Endometrial microvascular endothelial cells (primary cell): ENCODE measurements around the gene P4HB. TPM values are rescaled to one million over a fixed set of nuclear protein-coding genes. Genes with fewer than 3 reads are reported as not detected.

ENCODE experiments used
- in situ Hi-C: cut with HindIII; loops from 2 replicates; pipeline ENCODE4 v1.10.0; 2017; ENCODE audit warnings: low sequenced_read_pairs, low pct_unique_long_range_greater_than_20kb; ENCODE audit errors: inconsistent ontology term
- total RNA-seq: library from RNA; depleted of rRNA; stranded (reverse); fragments of >200 nt; gene quantifications from one replicate; pipeline ENCODE4 v1.2.3, GENCODE V29; 2015; ENCODE audit errors: inconsistent ontology term

Gene P4HB
- total RNA-seq, 1 donor from 2014 or later: 1,412 TPM

- in situ Hi-C loops: no loop called here
Measured at GRCh38 chr17:81898885-81899284, 38.5 kb upstream of the P4HB start.

GRCh38 chr17:81898029-81898866 is 37.9 kb upstream of the P4HB start:
- in situ Hi-C loops: no loop called here

- in situ Hi-C loops: no loop called here
Measured at GRCh38 chr17:81895400-81895799, 35.1 kb upstream of the P4HB start.

GRCh38 chr17:81891303-81891552 is 30.9 kb upstream of the P4HB start:
- in situ Hi-C loops: no loop called here

- in situ Hi-C loops: no loop called here
Measured at GRCh38 chr17:81890447-81891302, 30.3 kb upstream of the P4HB start.

GRCh38 chr17:81889602-81890001 is 29.3 kb upstream of the P4HB start:
- in situ Hi-C loops: no loop called here

GRCh38 chr17:81888988-81889595 is 28.8 kb upstream of the P4HB start:
- in situ Hi-C loops: no loop called here

- in situ Hi-C loops: no loop called here
Measured at GRCh38 chr17:81888105-81888987, 28.0 kb upstream of the P4HB start.

GRCh38 chr17:81885869-81886548 is 25.7 kb upstream of the P4HB start:
- in situ Hi-C loops: no loop called here

- in situ Hi-C loops: no loop called here
Measured at GRCh38 chr17:81885454-81885853, 25.1 kb upstream of the P4HB start.

- in situ Hi-C loops: no loop called here
Measured at GRCh38 chr17:81884968-81885367, 24.6 kb upstream of the P4HB start.

- in situ Hi-C loops: no loop called here
Measured at GRCh38 chr17:81884520-81884919, 24.2 kb upstream of the P4HB start.

GRCh38 chr17:81879121-81879520 is 18.8 kb upstream of the P4HB start:
- in situ Hi-C loops: no loop called here

- in situ Hi-C loops: no loop called here
Measured at GRCh38 chr17:81878294-81878693, 18.0 kb upstream of the P4HB start.

- in situ Hi-C loops: no loop called here
Measured at GRCh38 chr17:81877569-81877968, 17.2 kb upstream of the P4HB start.

- in situ Hi-C loops: no loop called here
Measured at GRCh38 chr17:81871387-81872230, 11.3 kb upstream of the P4HB start.

GRCh38 chr17:81870981-81871386 is 10.6 kb upstream of the P4HB start, which contains the start of gene ARHGDIA:
Gene ARHGDIA, minus strand, starts transcription at chr17:81871337. Its CDS starts 1,407 bp downstream, at chr17:81869930.
- in situ Hi-C loops: no loop called here
